ENCODE data around the gene NFE2L2. TPM values are rescaled to one million over a fixed set of nuclear protein-coding genes. Genes with fewer than 3 reads are reported as not detected.
"Not testable (repeated sequence)": the region's sequence is repeated elsewhere in the genome, so short reads cannot be mapped to it uniquely, and the experiment has no call there.

Gene NFE2L2
- polyA plus RNA-seq, 5 donors: 65.7 to 95.0 (median 85.3) TPM

DNA sequence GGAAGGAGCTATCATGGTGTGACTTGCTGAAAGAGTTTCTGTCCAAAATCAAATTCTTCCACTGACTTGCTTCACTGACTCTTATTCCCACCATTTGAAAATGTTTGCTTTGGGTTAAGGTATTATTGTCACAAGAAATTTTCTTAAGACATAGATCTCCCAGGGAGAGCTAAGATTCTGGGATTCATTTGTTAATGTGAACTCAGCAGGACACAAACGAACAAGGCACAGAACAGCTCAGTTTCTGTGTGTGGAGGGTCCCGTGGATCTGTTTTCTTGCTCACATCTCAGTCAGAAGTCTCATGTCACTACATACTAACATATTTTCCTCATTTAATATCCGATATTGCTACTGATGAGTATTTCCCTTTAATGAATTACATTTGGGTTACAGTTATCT lies 60.1 kb downstream of the NFE2L2 start:
- no peak for DNase-seq

DNA sequence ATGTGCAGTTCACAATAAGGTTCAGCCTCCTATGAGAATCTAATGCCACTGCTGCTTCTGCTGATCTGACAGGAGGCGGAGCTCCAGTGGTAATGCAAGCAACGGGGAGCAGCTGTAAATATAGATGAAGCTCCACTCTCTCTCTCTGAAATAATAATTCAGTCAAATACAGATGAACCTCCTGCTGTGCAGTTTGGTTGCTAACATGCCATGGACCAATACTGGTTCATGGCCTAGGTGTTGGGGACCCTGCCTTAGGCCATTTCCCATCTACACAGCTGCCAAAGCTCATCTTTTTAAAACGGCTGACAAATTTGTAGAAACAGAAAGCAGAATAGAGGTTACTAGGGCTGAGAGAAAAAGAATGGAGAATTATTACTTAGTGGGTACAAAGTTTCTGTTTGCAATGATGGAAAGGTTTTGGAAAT lies 62.6 kb downstream of the NFE2L2 start:
- DNase-seq: no peak

DNA sequence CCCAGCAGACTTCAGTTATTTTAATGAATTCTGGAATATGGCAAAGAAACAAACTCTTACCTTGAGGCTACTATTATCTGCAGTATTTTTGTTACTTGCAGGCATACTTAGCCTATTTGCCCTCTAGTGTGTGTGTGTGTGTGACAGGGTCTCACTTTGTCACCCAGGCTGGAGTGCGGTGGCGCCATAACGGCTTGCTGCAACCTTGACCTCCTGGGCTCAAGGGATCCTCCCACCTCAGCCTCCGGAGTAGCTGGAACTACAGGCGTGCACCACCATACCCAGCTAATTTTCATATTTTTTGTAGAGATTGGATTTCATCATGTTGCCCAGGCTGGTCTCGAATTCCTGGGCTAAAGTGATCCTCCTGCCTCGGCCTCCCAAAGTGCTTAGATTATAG lies 64.1 kb downstream of the NFE2L2 start:
- not testable (repeated sequence) for DNase-seq

DNA sequence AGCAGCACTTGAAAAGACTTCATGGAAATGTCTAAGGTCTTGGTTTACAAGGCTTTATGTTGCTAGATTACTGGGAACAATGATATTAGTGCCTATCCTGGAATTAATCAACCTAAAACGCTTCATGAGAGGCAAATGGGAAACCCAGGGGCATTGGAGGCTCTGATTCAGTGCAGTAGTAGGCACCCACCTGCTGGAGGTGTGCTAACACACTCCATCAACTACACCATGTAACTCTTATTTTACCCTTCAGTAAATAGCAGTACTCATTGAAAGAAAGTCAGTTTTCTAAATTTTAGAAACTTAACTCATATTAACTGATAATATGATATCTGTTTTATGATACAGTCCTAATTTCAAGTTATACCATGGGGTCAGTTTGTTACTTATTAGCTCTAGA lies 69.3 kb downstream of the NFE2L2 start:
- no peak for DNase-seq

DNA sequence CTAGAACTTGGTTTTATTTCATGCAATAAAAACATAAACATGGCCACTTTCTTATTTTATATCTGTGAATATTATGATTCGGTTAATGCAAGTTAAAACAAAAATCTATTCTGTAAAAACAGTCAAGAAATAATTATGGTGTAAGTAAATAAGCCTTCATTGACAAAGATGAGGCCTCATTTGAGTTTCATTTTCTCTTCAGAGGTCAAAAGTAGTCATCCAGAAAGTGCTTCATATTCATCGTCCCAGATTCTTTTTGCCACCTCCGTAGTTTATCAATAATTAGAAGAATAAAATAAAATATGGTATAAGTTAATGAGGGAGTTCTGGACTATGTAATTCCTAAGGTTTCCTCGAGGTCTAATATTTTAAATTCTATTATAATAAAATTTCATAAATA lies 71.3 kb downstream of the NFE2L2 start:
- DNase-seq: no peak

DNA sequence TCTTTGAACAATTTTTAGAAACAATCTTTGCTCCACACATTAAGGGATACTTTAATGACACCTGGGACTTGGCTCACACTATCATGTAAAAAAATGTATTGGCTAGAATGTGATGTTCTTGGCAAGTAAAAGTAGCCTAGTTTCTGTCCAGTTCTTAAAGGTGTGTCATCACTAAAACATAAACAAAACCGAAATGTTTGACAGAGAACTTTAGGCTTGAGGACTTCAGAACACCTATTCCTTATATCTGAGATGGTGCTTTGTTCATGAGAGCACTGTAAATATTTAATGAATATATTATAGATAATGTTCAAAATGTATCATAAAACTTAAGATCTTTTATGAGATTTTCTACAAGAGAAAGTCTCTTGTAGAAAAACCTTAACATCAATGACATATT lies 71.7 kb downstream of the NFE2L2 start:
- no peak for DNase-seq

DNA sequence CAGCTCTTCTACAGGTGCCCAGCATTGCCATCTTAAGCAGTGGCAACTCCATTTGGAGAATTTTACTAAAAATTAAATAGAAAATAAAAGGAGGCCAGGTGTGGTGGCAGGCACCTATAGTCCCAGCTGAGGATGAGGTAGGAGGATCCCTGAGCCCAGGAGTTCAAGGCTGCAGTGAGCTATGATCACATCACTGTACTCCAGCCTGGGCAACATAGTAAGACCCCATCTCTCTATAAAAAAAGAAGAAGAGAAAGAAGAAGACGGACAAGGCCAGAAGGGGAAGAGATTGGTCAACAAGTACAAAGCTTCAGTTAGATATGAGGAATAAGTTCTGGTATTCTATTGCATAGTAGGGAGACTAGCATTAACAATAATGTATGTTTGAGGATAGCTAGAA lies 73.6 kb downstream of the NFE2L2 start:
- DNase-seq: no peak

DNA sequence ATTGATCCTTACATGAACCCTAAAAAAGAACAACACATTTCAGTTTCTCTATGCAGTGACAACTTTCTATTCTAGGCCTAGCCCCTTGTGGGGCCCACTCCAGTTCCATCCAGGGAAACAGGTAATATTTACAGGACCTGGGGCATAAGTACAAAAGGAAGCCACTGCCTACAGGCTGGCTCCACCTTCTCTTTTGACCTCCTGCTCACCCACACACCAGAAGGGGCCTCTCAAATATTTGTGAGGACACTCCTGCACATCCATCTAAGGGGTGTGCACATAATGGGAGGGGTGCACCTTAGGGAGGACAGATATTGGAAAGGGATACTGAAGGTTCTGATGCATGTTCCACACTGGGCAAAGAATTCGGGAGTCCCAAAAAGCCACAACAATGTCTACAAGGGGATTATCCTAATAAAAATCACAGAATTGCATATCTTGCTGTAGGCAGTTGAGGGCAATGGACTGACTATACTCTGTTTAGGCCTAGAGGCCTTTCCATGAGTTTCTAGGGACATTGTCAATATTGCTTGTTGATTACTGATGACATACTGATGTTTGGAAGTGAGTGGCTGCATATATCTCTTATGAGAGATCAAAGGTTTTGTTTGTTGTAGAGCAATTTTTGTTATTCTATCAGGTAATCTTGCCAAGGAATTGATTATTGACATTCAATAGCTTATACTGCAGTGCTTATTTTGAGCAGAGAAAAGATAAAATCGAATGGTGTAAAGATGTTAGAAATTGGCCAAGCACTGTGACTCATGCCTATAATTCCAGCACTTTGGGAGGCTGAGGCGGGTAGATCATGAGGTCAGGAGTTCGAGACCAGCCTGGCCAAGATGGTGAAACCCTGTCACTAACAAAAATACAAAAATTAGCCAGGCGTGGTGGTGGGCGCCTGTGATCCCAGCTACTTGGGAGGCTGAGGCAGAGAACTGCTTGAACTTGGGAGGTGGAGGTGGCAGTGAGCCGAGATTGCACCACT lies 75.8 kb downstream of the NFE2L2 start:
- DNase-seq: no peak

DNA sequence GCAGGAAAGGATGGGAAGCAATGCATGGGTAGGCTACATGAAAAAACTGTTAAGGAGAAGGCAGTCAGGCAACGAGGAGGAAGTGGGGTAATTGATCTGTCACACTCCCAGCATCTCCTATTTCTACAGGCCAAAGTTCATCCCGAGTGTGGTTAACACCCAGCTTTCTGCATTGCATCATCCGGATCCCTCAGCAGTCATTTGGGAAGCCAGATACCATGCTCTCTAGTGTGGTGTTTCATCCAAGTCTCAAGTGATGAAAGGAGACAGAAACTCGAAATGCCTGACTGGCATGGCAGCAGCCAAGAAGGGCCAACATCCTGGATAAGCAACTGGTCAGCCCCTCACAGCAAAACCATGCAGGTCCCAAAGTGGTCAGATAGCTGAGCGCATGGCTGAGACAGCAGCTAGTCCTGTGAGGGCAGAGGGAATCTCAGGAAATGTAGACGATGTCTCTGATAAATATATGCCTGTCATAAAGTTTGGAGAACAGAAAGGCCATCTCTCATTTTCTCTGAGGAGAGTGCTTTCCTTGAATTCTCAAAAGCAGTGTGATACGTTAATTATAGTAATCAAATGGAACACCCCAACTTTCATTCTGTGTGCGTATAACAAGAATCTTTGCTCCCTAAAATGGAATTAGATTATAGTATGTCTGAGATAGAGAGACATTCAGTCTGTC lies 76.8 kb downstream of the NFE2L2 start:
- DNase-seq: no peak

DNA sequence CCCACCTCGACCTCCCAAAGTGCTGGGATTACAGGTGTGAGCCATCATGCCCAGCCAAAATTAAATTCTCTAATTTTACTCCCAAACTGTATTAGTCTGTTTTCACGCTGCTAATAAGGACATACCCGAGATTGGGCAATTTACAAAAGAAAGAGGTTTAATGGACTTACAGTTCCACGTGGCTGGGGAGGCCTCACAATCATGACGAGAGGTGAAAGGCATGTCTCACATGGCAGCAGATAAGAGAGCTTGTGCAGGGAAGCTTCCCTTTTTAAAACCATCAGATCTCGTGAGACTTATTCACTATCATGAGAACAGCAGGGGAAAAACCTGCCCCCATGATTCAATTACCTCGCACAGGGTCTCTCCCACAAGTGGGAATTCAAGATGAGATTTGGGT lies 78.5 kb downstream of the NFE2L2 start:
- DNase-seq: not testable (repeated sequence)

DNA sequence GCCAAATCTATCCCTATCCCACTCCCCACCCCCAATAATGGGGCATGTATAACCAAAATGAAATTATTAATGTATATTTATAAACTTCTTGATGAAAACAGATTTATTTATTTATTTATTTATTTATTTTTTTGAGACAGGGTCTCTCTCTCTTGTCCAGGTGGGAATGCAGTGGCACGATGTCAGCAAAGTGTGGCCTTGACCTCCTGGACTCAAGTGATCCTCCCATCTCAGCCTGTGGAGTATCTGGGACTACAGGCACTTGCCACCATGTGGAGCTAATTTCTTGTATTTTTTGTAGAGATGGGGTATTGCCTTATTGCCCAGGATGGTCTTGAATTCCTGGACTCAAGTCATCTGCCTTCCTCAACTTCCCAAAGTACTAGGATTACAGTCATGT lies 79.9 kb downstream of the NFE2L2 start:
- no peak for DNase-seq

DNA sequence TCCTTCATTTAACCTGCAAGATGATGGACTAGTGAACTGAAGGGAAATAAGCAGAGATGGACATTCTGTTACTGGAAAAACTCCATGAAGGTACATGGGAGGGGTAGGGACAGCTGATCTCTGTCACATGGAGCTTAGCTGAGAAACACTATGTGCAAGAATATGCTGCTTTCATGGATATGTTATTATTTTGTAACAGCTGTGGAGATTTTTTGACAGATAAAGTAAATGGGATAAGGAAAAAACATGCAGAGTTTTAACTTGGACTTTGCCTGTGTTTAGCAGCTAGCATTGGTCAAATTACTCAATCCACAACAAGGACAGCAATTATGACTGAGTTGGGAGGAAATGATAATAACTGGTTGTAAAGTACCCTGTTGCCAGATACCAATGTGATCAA lies 80.7 kb downstream of the NFE2L2 start:
- no peak for DNase-seq

Other genes starting within 250 kb of the NFE2L2 start
- 100 to 1,000 TPM; 503 to 610 (median 584) TPM for gene HNRNPA3, start 51.9 kb downstream of the NFE2L2 start, polyA plus RNA-seq (ENCODE audit: insufficient read depth in 1 of 5, insufficient read length in 5 of 5, low replicate concordance in 1 of 5)
- 10 to 100 TPM; 20.0 to 34.9 (median 28.8) TPM for gene AGPS, start 128.0 kb upstream of the NFE2L2 start, polyA plus RNA-seq (ENCODE audit: insufficient read depth in 1 of 5, insufficient read length in 5 of 5, low replicate concordance in 1 of 5)

Measured in right lung (tissue), 5 donors.